ENCODE results near the gene RBM15. TPM values are rescaled to one million over a fixed set of nuclear protein-coding genes. Genes with fewer than 3 reads are reported as not detected.

Gene RBM15
- total RNA-seq, result 58.0 and 59.0 TPM in 2 replicates

- intact Hi-C loops (cut with micrococcal nuclease), result loop anchor here (1.0 to 10.0 kb wide), 12 partner anchors 68 to 912 kb away; partner anchors contain the start of genes CD53, KCNC4, LAMTOR5 and LRIF1
Measured at GRCh38 chr1:110338886-110339406, at the start of gene RBM15. TSS of gene RBM15 (plus strand) at chr1:110339377. CDS start at chr1:110339406, 29 bp downstream.

GRCh38 chr1:110291241-110292030, 47.7 kb upstream of the RBM15 start:
- intact Hi-C loops (cut with micrococcal nuclease), result no loop called here

GRCh38 chr1:110292031-110292741, 47.0 kb upstream of the RBM15 start:
- intact Hi-C loops (cut with micrococcal nuclease), result no loop called here

GRCh38 chr1:110293601-110294104, 45.5 kb upstream of the RBM15 start:
- intact Hi-C loops (cut with micrococcal nuclease), result no loop called here

DNA sequence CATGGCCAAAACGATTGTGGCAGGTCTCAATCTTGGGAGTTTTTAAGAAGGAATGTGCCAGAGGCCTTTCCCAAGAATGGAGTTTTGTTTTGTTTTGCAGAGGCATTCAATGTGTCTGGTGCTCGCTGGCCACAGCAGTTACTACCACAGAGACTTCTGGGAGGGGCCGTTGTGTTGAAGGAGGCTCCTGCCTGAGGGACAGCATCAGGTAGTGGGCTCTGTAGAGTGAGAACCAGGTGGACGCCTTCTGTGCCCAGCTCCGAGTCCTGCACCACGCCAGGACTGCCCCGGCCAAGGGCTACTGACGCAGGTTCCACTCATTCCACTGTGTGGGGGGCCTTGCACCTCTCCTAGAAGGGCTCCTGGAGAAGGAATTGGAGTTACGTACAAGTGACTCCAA, 44.9 kb upstream of the RBM15 start:
- intact Hi-C loops (cut with micrococcal nuclease), result no loop called here

- intact Hi-C loops (cut with micrococcal nuclease), result no loop called here
Measured at GRCh38 chr1:110298991-110299390, 40.2 kb upstream of the RBM15 start.

DNA sequence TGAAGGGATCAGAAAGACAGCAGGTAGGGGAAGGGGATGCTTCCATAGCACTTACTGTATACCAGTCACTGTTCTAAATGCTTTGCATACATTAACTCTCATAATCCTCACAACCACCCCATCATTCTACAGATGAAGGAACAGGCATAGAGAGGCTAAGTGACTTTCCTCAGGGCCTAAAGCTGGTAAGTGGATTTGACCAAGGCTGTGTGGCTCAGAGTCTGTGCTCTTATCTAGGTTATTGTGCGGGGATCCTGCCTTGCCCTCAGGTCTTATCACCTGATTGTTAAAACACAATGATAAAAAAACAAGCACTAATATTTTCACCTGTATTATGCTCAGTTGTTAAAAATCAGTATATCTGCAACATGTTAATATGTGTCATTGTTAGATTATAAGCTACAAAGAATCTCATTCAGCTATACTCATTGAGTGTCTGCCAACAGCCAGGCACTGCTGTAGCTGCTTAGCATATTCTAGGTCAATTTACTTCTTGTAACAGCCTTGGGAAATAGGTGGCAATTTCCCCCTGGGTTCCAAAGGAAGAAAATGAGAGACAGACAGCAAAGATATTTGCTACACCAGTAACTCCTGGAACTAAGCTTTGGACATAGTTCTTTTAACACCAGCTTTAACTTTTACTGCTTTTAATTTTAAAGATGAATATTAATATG, 38.6 kb upstream of the RBM15 start:
- intact Hi-C loops (cut with micrococcal nuclease), result no loop called here

- intact Hi-C loops (cut with micrococcal nuclease), result no loop called here
Measured at GRCh38 chr1:110302836-110303235, 36.3 kb upstream of the RBM15 start.

DNA sequence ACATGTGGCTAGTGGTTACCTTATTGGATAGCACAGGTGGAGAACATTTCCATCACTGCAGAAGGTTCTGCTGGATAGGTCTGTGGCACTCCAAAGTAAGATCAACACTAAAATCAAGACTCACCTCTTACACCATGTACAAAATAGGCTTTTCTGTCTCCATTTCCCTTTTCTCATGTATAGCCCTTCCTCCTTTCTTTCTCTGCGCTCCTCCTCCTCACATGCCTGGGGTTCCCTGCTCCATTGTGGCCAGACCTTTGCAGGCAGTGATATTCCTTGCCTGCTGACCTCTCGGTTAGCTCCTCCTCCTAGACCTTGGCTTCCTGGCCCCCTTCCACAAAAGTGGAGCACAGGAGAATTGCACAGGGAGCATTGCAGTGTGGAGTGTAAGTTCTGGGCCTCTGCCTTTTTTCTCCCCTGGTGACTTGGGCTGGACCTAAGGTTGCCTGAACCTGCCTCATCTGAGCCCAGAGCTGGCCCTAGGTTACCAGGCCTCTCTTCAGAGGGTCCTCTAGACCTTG, 33.2 kb upstream of the RBM15 start:
- intact Hi-C loops (cut with micrococcal nuclease), result no loop called here

DNA sequence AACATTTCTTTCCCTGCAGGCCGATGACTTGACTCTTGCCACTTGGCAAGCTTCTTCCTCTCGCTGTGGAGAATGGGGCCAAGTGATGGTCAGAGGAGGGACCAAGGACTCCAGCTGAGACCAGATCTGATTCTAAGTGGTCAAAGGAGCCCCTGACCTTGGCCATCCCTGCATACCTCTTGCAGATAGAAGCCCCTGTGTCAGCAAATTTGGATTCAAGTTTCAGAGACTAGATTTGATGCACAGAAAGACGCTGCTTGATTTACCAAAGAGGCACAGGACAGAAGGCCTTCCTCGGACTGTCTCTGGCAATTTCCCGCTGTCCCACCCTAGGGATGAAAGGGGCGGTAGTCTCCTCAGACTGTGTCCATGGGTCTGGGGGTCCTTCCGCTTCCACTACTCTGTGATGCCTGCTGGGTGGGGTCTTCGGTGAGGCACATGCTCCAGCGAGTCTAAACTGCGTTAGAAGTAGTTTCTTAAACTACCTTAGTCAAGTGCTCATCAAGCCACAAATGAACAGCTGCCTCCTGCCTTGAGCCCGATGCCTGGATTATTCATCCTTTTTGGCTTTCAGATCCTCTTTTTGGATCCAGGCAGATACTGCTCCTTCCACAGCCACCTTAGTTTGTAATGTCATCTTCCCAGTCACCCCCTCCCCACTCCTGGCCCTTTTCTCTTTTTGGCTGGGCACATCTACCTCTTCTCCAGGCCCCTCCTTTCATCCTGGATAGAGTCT, 31.8 kb upstream of the RBM15 start:
- intact Hi-C loops (cut with micrococcal nuclease), result no loop called here

- intact Hi-C loops (cut with micrococcal nuclease), result no loop called here
Measured at GRCh38 chr1:110308247-110308646, 30.9 kb upstream of the RBM15 start.

DNA sequence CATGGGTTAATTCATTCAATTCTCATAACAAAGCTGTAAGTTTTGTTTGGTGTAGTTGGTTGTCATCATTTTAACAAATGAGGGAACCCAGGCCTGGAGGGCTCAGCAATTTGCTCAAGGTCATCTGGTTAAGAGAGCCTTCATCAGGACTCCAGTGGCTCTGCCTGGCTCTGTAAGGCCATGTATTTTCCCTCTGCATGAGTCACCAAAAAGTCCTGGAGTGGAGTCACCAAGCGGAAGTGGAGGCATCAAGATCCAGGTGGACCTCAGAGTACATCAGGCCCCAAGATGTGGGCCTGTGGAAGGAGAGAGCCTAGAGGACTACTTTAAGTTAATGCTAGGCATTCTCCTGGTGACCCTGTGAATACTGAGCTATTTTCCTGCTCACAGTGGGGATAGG, 30.0 kb upstream of the RBM15 start:
- intact Hi-C loops (cut with micrococcal nuclease), result no loop called here

DNA sequence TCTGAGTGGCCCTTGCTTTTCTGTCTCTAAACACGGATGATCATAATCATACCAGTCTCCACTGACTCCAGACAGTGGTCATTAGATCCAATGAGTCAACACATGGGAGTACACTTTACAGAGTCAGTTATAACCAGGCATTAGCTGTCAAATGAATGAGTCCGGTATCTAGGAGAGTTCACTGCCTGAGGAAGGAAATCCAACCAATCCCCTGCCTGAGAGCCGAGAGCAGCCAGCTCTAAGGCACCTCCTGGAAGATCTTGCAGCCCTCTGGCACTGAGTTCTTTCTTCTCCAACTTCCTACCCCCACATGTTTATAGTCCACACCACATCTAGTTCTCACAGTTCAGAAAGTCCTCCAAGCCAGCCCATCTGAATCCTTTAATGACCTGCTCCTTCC, 29.4 kb upstream of the RBM15 start:
- intact Hi-C loops (cut with micrococcal nuclease), result no loop called here

DNA sequence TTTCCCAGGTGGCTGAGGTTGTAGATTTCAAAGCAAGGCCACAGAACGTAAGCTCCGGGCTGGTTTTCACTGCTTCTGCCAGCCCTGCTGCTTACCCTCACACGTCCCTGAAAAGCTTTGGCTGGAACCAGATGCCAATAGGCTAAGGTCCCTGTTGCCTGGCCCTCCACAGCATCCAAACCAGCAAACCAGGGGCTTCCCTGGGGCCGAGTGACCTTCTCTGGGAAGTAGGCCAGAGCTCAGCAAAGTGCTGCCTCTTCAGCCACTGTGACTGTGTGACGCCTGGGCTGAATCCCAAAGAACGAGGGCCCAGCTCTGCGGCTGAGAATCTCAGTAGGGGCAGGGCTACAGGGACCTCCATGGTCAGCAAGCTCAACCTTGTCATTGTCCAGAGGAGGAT, 28.9 kb upstream of the RBM15 start:
- intact Hi-C loops (cut with micrococcal nuclease), result no loop called here

GRCh38 chr1:110312188-110313121, 26.7 kb upstream of the RBM15 start:
- intact Hi-C loops (cut with micrococcal nuclease), result loop anchor here (1.0 kb wide), 2 partner anchors 105 to 109 kb away; no protein-coding TSS in a partner anchor

- intact Hi-C loops (cut with micrococcal nuclease), result no loop called here
Measured at GRCh38 chr1:110316735-110317134, 22.4 kb upstream of the RBM15 start.

DNA sequence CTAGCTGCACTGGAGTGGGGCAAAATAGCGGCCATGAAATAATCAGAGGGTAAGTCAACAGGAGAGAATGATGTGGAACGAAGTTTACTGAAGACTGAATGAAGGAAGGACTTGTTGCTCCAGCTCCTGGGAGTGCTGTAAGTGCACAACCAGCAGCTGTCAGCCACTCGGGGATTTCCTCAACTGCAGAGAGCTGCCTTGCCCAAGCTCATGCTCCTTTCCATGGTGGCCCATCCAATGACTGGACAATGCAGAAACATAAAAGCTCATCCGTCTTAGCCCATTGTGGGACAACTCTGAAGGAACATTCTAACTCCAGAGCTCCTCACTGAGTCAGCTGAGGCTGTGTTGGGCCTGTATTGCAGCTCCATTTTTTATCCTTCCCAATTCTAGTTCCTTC, 21.1 kb upstream of the RBM15 start:
- intact Hi-C loops (cut with micrococcal nuclease), result no loop called here

GRCh38 chr1:110319332-110320167, 19.6 kb upstream of the RBM15 start:
- intact Hi-C loops (cut with micrococcal nuclease), result no loop called here

- intact Hi-C loops (cut with micrococcal nuclease), result no loop called here
Measured at GRCh38 chr1:110320168-110320518, 19.0 kb upstream of the RBM15 start.
